ENCODE measurements around the gene YIPF3.

YIPF3 gene

DNA sequence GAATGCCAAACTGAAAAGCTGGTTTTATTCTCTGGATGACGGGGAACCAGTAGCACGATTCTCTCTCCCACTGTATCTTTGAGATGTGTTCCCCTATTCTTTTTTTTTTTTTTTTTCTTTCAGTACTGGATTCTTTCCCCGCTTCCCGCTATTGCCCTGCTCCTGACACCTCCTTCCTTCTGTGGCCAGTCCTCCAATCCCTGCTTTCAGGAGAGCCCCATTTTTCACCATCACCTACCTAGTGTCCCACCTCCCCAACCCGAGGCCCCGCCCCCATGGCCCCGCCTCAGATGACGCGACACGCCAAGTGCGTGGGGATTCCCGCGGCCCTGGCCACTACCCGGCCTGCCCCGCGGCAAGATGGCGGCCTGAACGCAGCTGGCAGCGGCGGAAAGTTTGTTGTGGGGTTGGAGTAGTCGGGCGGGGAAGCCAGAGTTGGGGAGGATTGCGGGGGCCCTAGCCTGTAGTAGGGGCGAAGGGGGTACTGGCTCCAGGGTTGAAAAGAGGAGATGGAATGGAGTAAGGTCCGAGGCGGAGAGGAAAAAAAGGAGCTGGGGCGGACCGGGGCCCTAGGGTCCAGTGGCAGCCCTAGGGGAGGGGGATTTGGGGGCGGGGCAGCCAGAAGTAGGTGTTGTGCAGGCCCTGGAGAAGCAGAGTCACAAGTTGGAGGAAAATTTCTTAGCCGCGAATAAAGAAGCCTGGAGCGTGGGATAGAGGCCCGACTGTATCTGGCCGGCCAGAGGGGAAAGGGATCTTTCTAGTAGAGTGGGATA lies 39.3 kb downstream of the YIPF3 start, which contains the start of gene TJAP1:
TSS of gene TJAP1 (plus strand) at position 336 of the 773 bp plus-strand sequence. CDS start 21,432 bp downstream, outside the sequence.
- DNase-seq (ENCODE audit: low spot score): peak; percentile 93
- TF ChIP-seq, protein P1, sequence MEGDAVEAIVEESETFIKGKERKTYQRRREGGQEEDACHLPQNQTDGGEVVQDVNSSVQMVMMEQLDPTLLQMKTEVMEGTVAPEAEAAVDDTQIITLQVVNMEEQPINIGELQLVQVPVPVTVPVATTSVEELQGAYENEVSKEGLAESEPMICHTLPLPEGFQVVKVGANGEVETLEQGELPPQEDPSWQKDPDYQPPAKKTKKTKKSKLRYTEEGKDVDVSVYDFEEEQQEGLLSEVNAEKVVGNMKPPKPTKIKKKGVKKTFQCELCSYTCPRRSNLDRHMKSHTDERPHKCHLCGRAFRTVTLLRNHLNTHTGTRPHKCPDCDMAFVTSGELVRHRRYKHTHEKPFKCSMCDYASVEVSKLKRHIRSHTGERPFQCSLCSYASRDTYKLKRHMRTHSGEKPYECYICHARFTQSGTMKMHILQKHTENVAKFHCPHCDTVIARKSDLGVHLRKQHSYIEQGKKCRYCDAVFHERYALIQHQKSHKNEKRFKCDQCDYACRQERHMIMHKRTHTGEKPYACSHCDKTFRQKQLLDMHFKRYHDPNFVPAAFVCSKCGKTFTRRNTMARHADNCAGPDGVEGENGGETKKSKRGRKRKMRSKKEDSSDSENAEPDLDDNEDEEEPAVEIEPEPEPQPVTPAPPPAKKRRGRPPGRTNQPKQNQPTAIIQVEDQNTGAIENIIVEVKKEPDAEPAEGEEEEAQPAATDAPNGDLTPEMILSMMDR (IDR thresholded peaks at IDR 0.05; ENCODE audit: extremely low read depth, missing control alignments): no peak

DNA sequence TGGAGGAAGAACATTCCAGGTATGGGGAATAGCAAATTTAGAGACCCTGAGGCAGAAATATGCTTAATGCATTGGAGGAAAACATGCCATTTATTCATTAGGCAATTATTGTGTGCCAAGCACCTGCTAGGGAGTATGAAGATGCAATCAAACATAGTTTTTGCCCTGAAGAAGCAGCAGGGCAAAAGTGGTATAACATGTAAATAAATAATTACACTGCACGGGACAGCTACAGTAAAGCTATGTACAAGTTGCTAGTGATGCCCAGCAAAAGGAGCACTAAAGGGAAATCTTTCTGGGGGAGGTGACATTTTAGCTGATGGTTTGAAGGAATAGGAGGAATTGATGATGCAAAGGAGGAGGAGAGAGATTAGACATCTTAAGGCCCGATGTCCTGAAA lies 40.0 kb downstream of the YIPF3 start:
- TF ChIP-seq, protein P1 (IDR thresholded peaks at IDR 0.05; ENCODE audit: extremely low read depth, missing control alignments): no peak
- DNase-seq (ENCODE audit: low spot score): no peak

DNA sequence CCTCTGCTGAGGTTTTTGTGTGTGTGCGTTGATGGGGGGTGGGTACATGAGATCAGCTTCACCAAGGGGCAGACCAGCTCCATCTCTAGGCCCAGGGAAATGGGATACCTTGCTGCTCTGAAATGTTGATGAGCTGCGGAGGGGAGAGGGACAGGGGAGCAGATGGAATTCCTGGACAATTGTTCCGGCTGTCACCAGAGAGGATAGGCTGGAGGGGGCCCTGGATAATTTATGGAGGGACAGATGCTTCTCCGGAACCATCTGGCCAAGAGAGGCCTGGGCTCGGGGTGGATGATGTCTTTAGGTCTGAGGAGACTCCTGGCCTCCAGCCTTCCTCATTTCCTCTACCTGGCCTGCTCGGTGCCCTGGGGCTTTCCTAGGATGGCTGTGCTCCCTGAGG lies 41.2 kb downstream of the YIPF3 start:
- TF ChIP-seq, protein P1 (IDR thresholded peaks at IDR 0.05; ENCODE audit: extremely low read depth, missing control alignments): no peak
- no peak for DNase-seq (ENCODE audit: low spot score)

DNA sequence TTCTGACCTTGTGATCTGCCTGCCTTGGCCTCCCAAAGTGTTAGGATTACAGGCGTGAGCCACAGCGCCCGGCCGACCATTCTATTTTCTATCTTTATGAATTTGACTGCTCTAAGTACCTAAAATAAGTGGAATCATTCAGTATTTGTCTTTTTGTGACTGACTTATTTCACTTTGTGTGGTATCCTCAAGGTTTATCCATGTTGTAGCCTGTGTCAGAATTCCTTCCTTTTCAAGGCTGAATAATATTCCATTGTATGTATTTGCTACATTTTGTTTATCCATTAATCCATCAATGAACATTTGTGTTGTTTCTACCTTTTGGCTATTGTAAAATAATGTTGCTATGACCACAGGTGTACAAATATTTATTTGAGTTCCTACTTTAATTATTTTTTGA lies 44.2 kb downstream of the YIPF3 start:
- DNase-seq (ENCODE audit: low spot score): no peak
- TF ChIP-seq, protein P1 (IDR thresholded peaks at IDR 0.05; ENCODE audit: extremely low read depth, missing control alignments): no peak

DNA sequence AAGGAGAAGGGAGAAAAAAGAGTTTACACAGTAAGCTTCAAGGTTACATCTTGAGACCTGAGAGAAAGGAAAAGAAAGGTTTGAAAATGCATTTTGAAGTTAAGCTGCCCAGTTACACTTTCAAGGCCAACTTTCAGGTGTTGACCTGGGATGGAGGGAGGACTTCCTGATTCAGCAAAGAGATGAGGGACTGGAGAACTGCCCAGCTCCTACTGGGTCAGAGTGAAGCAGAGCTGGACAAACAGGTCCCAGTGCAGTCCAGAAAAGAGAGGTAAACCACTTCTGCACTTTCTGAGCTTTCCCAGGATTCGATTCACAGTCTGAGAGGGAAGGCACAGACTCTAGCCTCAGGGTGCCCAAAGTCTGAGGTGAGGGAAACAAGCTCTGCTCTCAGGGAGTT lies 45.3 kb downstream of the YIPF3 start:
- TF ChIP-seq, protein P1 (IDR thresholded peaks at IDR 0.05; ENCODE audit: extremely low read depth, missing control alignments): no peak
- DNase-seq (ENCODE audit: low spot score): no peak

DNA sequence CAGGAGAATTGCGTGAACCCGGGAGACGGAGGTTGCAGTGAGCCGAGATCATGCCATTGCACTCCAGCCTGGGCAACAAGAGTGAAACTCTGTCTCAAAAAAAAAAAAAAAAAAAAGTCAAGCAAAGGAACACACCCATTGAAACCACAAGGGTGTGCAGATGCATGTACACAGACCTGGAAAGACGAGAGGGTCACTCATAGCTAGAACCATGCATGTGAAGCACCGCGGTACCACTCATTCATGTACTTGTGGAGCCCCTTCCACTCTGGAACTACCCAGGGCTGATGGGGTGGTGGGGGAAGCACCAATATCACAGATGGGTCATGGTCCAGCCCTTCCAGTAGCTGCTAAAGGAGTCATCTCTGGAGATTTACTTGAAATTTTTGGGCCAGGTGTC lies 46.8 kb downstream of the YIPF3 start:
- no peak for DNase-seq (ENCODE audit: low spot score)
- TF ChIP-seq, protein P1 (IDR thresholded peaks at IDR 0.05; ENCODE audit: extremely low read depth, missing control alignments): no peak

DNA sequence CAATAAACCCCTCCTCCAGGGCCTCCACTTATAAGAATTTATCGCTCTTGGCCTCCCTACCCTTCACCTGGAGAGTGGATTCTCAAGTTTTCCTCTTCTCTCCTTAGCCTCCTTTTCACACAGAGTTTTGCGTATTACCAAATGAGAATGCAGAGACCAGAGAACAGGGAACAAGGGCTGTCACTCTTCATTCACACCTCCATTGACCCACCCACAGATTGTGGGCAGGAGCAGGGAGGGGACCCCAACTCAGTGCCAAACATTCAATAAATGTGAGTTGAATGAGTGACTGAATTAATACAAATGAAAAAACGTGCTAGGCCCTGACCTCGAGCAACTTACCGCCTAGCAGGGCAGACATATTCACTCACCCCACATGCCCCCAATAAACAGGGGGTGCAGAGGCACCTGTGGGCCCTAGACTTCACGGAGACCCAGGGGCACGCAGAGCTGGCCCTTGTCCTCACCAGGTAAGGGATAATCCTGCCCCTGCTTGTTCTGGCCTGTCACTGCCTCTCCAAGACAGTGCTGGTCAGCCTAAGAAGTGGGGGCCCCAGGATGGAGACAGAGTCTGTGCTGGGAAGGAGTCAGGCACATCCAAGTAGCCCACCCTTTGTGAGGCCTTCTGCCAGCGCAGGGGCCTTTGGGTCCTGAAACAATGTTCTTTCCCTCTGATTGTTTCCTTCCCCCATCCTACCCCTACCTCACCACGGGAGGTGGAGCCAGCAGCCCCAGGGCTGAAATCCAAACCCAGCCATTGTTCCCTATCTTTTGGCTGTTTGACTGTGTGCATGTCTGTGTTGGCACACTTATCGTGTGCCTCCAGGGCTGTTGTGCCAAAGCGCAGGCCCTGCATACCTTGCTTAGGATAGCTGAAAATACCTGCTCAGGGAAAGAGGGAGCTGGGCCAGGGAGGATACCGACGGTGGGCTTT lies 47.7 kb downstream of the YIPF3 start:
- TF ChIP-seq, protein P1 (IDR thresholded peaks at IDR 0.05; ENCODE audit: extremely low read depth, missing control alignments): no peak
- no peak for DNase-seq (ENCODE audit: low spot score)

Data from GM20000 (cell line).